ENCODE data around the gene MEGF6. TPM values are rescaled to one million over a fixed set of nuclear protein-coding genes. Genes with fewer than 3 reads are reported as not detected.

The MEGF6 gene
- total RNA-seq, 1 donor from 2014 or later, result 194 TPM

- no peak for TF ChIP-seq CTCF (IDR thresholded peaks at IDR 0.05)
- Histone ChIP-seq H3K4me3 (no peak overlapping the region), H3K36me3 (no peaks in the 10 kb centered on the region), H3K27me3 (no peaks in the 10 kb centered on the region), H3K27ac (no peak overlapping the region), H3K4me1 (peaks cover 7 to 9% of the 10 kb centered on the region in 2 donors), H3K9me3 (no peaks in the 10 kb centered on the region)
- intact Hi-C loops (cut with DNase I), result no loop called here
- no peak for DNase-seq (ENCODE audit: low spot score in 2 of 2)
Measured at GRCh38 chr1:3457910-3458883, 153.1 kb downstream of the MEGF6 start.

GRCh38 chr1:3456964-3457909 is 154.1 kb downstream of the MEGF6 start:
- Histone ChIP-seq H3K4me3 (no peak overlapping the region), H3K36me3 (no peaks in the 10 kb centered on the region), H3K27me3 (no peaks in the 10 kb centered on the region), H3K4me1 (peaks cover 7 to 9% of the 10 kb centered on the region in 2 donors), H3K9me3 (no peaks in the 10 kb centered on the region), H3K27ac (no peak overlapping the region)
- no peak for DNase-seq (ENCODE audit: low spot score in 2 of 2)
- intact Hi-C loops (cut with DNase I), result no loop called here
- no peak for TF ChIP-seq CTCF (IDR thresholded peaks at IDR 0.05)

DNA sequence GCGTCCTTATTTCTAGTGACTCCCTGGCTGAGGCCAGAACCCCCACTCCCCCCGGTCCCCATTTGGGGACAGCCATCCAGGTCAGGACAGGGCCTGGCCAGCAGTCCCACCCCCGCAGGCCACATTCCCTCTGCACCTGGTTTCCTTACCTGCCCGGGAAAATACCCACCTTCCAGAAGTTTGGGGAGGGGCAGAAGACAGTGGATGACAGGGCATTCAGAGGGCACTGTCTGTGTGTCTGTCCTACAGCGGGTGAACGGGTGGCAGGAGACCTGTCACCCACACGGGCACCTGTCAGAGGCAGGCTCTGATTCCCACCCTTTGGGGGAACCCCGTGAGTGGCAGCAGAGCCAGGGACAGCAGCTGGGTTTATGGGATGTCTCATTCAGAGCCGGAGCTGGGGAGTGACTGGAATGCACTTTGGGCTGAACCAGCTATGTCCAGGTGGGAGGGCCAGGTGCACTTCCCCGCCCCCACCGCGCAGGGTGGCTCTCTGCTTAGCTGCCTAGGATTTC is 154.8 kb downstream of the MEGF6 start:
- no peak overlapping the region for H3K4me3 ChIP-seq
- H3K27ac ChIP-seq, result no peak overlapping the region
- peaks cover 7 to 9% of the 10 kb centered on the region in 2 donors for H3K4me1 ChIP-seq
- intact Hi-C loops (cut with DNase I), result no loop called here
- H3K27me3 ChIP-seq, result no peaks in the 10 kb centered on the region
- DNase-seq (ENCODE audit: low spot score in 2 of 2), result no peak
- H3K36me3 ChIP-seq, result no peaks in the 10 kb centered on the region
- TF ChIP-seq CTCF (IDR thresholded peaks at IDR 0.05), result no peak
- no peaks in the 10 kb centered on the region for H3K9me3 ChIP-seq

DNA sequence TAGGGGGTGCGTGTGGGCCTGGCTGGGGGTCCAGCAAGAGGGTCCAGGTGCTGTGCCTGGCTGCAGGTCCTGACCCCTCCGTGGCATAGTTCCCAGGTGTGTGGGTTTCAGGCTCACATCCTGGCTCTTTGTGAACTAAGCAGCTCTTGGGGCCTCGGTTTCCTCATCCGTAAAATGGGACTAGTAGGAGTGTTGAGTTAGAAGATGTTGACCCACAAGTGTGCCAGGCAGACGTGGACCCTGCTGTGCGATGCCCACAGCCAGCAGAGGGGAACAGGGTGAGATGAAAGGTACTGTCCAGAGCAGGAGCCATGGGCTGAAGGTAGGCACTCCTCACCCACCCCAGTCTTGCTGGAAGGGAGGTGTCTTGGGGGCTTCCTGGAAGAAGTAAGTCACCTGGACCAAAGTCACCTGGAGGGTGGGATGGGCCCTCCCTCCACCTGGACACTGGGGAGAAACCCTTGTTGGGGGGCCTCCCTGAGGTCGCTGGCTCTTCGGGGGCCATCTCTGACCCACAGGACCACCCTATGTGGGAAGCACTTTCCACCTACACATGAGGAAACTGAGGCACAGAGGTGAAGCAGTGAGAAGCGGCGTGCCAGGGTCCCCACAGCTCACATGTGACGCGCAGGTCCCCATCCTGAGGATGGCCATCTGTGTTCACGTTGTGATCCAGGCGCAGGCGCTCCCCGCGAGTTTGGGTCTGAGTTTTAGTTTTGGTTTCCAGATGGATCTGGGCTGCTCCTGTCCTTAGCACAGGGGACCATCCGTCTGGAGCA is 155.4 kb downstream of the MEGF6 start:
- intact Hi-C loops (cut with DNase I), result no loop called here
- no peaks in the 10 kb centered on the region for H3K27me3 ChIP-seq
- no peak overlapping the region for H3K27ac ChIP-seq
- no peak overlapping the region for H3K4me3 ChIP-seq
- no peak for DNase-seq (ENCODE audit: low spot score in 2 of 2)
- peaks cover 7 to 9% of the 10 kb centered on the region in 2 donors for H3K4me1 ChIP-seq
- no peaks in the 10 kb centered on the region for H3K9me3 ChIP-seq
- TF ChIP-seq CTCF (IDR thresholded peaks at IDR 0.05), result no peak
- no peaks in the 10 kb centered on the region for H3K36me3 ChIP-seq

Data from ascending aorta (tissue), 2 donors.